Colonic mucosa (tissue), 4 donors: Measurements from ENCODE around the gene FURIN. TPM values are rescaled to one million over a fixed set of nuclear protein-coding genes. Genes with fewer than 3 reads are reported as not detected.
"Not testable (repeated sequence)": the region's sequence is repeated elsewhere in the genome, so short reads cannot be mapped to it uniquely, and the experiment has no call there.

ENCODE experiments used
- DNase-seq: peaks from one replicate; pipeline ENCODE4 v3.0.0-alpha.2; 2020
- H3K27ac ChIP-seq: fragments of 200-600 bp; one replicate; pipeline ENCODE4 v1.8.0; 2021
- H3K27me3 ChIP-seq: fragments of 200-600 bp; one replicate; pipeline ENCODE4 v1.8.0; 2021
- H3K36me3 ChIP-seq: fragments of 200-600 bp; one replicate; pipeline ENCODE4 v1.8.0; 2021
- H3K4me1 ChIP-seq: fragments of 200-600 bp; one replicate; pipeline ENCODE4 v1.8.0; 2021; ENCODE audit warnings: mild to moderate bottlenecking
- H3K4me3 ChIP-seq: fragments of 200-600 bp; one replicate; pipeline ENCODE4 v1.8.0; 2021
- H3K9ac ChIP-seq, 2 donors: one replicate each; pipeline ENCODE4 v1.7.0; 2013; ENCODE audit warnings: control low read depth in 2 of 2, low read depth in 2 of 2, low read length in 2 of 2
- H3K9me3 ChIP-seq: fragments of 200-600 bp; one replicate; pipeline ENCODE4 v1.8.0; 2021
- intact Hi-C: fragments of 100-400 bp; cut with DNase I; formaldehyde crosslinking; loops from one replicate; pipeline ENCODE4 v1.14.1; 2022
- total RNA-seq, 2 donors: library from RNA; stranded (reverse); fragmentation: NEBNext Ultra II Directional in 1 of 2; extraction: Animal tissue kit (Norgen Biotek cat#: 25700) in 1 of 2; gene quantifications; one replicate each; pipeline ENCODE4 v1.2.1, GENCODE V29; 2021
- TF ChIP-seq, protein P1 (sequence below): fragments of 200-600 bp; IDR thresholded peaks from one replicate; pipeline ENCODE4 v1.8.0; 2022; ENCODE audit warnings: antibody characterized with exemption, mild to moderate bottlenecking
- donor health status: healthy.
- donor health status: DM: no; HTN: no; CAD: no.
- donor health status: DM: no; HTN: no; CAD: no.

The FURIN gene
- total RNA-seq, 2 donors from 2014 or later: 72.3 to 82.5 TPM

DNA sequence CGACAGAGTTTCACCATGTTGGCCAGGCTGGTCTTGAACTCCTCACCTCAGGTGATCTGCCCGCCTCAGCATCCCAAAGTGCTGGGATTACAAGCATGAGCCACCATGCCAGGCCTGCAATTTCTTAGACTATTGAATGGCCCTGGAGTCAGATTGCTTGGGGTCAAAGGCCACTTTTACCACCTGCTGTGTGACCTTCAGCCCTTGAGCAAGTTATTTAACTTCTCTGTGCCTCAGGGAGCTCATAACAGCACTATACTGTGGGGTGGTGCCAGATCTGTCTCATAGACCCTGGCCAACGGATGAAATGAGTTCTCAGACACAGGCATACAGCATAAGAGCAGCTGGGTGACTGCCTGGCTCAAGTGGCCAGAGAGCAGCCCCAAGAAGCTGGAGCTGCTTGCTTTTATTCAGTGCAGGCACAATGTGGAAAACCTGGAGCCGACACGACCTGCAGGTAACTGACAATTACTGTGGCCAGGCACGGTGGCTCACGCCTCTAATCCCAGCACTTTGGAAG is 44.9 kb upstream of the FURIN start:
- no peaks in the 10 kb centered on the region for H3K4me1 ChIP-seq
- no peaks in the 10 kb centered on the region for H3K27me3 ChIP-seq
- H3K27ac ChIP-seq: peak overlapping the region; percentile 62
- DNase-seq: peak; percentile 81
- H3K9me3 ChIP-seq: no peaks in the 10 kb centered on the region
- no peaks in the 10 kb centered on the region for H3K36me3 ChIP-seq
- no peak overlapping the region for H3K9ac ChIP-seq
- no peak overlapping the region for H3K4me3 ChIP-seq
- intact Hi-C loops: no loop called here
- TF ChIP-seq, protein P1, sequence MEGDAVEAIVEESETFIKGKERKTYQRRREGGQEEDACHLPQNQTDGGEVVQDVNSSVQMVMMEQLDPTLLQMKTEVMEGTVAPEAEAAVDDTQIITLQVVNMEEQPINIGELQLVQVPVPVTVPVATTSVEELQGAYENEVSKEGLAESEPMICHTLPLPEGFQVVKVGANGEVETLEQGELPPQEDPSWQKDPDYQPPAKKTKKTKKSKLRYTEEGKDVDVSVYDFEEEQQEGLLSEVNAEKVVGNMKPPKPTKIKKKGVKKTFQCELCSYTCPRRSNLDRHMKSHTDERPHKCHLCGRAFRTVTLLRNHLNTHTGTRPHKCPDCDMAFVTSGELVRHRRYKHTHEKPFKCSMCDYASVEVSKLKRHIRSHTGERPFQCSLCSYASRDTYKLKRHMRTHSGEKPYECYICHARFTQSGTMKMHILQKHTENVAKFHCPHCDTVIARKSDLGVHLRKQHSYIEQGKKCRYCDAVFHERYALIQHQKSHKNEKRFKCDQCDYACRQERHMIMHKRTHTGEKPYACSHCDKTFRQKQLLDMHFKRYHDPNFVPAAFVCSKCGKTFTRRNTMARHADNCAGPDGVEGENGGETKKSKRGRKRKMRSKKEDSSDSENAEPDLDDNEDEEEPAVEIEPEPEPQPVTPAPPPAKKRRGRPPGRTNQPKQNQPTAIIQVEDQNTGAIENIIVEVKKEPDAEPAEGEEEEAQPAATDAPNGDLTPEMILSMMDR: no peak

DNA sequence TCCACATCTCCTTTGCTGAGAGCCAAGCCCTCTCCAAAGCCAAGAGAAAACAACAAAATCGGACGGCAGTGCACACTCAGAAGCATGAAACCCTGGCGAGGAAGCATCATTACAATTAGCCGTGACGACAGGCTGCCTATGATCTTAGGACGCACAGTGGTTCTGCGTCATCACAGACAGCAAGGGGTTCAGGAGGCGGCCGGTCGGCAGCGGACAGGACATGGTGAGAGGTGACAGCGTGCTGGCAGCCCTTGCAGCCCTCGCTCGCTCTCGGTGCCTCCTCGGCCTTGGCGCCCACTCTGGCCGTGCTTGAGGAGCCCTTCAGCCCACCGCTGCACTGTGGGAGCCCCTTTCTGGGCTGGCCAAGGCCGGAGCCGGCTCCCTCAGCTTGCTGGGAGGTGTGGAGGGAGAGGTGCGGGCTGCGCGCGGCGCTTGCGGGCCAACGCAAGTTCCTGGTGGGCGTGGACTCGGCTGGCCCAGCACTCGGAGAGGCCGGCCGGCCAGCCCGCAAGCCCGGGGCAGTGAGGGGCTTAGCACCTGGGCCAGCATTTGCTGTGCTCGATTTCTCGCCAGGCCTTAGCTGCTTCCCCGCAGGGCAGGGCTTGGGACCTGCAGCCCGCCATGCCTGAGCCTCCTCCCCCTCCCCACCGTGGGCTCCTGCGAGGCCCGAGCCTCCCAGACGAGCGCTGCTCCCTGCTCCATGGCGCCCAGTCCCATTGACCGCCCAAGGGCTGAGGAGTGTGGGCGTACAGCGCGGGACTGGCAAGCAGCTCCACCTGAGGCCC is 43.1 kb upstream of the FURIN start:
- intact Hi-C loops, H3K4me3 ChIP-seq, H3K27me3 ChIP-seq, H3K4me1 ChIP-seq, DNase-seq, H3K27ac ChIP-seq, H3K9me3 ChIP-seq, H3K9ac ChIP-seq, H3K36me3 ChIP-seq: not testable (repeated sequence)

DNA sequence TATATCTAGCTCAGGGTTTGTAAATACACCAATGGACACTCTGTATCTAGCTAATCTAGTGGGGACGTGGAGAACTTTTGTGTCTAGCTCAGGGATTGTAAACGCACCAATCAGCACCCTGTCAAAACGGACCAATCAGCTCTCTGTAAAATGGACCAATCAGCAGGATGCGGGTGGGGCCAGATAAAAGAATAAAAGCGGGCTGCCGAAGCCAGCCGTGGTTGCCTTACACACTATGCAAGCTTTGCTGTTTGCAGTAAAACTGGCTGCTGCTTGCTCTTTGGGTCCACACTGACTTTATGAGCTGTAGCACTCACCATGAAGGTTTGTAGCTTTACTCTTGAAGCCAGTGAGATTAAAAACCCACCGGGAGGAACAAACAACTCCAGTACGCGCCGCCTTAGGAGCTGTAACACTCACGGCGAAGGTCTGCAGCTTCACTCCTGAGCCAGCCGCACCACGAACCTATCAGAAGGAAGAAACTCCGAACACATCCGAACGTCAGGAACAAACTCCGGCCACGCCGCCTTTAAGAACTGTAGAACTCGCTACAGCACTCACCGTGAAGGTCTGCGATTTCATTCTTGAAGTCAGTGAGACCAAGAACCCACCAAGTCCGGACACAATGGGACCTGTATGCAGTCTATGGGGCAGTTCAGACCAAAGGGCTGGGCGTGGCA is 42.0 kb upstream of the FURIN start:
- H3K27ac ChIP-seq, H3K27me3 ChIP-seq, H3K4me1 ChIP-seq, H3K9me3 ChIP-seq, H3K36me3 ChIP-seq, H3K4me3 ChIP-seq, DNase-seq, H3K9ac ChIP-seq, intact Hi-C loops: not testable (repeated sequence)

DNA sequence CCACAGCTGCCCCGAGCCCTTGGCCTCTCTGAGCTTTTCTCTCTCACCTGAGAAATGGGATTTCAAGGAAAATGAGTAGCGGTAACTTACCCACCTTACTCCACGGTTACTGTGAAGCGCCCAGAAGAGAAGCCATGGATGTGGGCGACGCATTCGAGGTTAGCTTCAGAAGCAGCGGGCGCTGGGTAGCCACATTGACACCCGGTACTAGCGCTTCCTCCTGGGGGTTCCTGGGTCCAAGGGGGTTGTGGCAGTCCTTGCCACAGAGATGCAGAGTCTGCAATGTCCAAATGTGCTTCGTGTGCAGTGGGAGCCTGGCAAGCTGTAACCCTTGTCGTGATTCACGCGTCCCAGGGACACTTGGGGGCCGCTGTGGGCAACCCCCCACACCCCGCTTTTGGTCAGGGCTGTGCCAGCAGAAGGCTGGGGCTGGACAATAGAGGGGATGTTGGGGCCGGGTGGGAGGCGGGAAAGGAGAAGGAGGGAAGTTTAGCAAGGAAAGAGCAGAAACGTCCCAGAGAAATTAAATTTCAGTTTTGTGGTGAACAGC is 41.4 kb upstream of the FURIN start:
- H3K27me3 ChIP-seq: no peaks in the 10 kb centered on the region
- DNase-seq: no peak
- no peaks in the 10 kb centered on the region for H3K36me3 ChIP-seq
- intact Hi-C loops: no loop called here
- no peaks in the 10 kb centered on the region for H3K4me1 ChIP-seq
- H3K9ac ChIP-seq: no peak overlapping the region
- H3K4me3 ChIP-seq: no peak overlapping the region
- TF ChIP-seq, protein P1: no peak
- H3K27ac ChIP-seq: no peak overlapping the region
- no peaks in the 10 kb centered on the region for H3K9me3 ChIP-seq

DNA sequence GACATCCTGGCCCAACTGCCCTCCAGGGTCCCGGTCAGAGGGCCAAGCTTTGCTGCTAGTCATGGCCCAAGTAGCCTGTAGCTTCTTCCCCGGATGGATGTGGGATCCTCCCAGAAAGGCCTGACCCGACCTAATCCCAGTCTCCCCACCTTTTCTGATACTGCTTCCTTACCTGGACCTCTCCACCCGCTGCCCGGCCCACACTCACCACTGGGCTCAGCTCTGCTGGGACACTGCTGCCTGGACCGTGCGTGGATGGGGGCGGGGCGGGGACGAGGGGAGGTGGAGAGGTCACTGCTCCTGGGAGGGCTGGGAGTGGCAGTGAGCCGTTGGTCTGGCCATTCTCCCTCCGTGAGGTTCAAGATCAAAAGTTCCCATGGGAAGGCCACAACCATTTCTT is 40.3 kb upstream of the FURIN start:
- no peaks in the 10 kb centered on the region for H3K4me1 ChIP-seq
- H3K4me3 ChIP-seq: no peak overlapping the region
- DNase-seq: no peak
- no peaks in the 10 kb centered on the region for H3K36me3 ChIP-seq
- H3K9me3 ChIP-seq: no peaks in the 10 kb centered on the region
- intact Hi-C loops: no loop called here
- H3K27me3 ChIP-seq: no peaks in the 10 kb centered on the region
- TF ChIP-seq, protein P1: no peak
- no peak overlapping the region for H3K27ac ChIP-seq
- no peak overlapping the region for H3K9ac ChIP-seq

DNA sequence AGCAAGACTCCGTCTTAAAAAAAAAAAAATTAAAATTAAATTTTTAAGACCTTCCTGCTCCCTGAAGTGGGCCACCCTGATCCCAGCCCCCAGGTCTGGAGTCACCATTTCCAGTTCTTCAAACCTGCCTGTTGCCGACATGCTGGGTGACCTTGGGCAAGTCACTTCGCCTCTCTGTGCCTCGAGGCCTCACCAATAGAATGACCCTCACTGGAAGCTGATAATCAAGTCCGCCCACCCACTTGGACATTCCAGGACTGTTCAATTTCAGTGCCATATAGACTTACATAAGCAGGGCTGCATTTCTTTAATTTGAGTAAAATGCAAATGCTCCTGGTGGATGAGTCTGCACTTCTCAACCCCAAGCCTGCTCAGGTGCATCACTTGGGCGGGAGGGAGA is 39.3 kb upstream of the FURIN start:
- DNase-seq: no peak
- H3K27ac ChIP-seq: no peak overlapping the region
- no peaks in the 10 kb centered on the region for H3K27me3 ChIP-seq
- H3K9me3 ChIP-seq: no peaks in the 10 kb centered on the region
- TF ChIP-seq, protein P1: no peak
- no peaks in the 10 kb centered on the region for H3K36me3 ChIP-seq
- H3K4me1 ChIP-seq: no peaks in the 10 kb centered on the region
- no peak overlapping the region for H3K9ac ChIP-seq
- intact Hi-C loops: no loop called here
- H3K4me3 ChIP-seq: no peak overlapping the region
